Measurements from ENCODE around the gene DNMBP.
A peak's percentile ranks its signal among the peaks of the same experiment; 100 is the strongest.

Gene DNMBP

DNA sequence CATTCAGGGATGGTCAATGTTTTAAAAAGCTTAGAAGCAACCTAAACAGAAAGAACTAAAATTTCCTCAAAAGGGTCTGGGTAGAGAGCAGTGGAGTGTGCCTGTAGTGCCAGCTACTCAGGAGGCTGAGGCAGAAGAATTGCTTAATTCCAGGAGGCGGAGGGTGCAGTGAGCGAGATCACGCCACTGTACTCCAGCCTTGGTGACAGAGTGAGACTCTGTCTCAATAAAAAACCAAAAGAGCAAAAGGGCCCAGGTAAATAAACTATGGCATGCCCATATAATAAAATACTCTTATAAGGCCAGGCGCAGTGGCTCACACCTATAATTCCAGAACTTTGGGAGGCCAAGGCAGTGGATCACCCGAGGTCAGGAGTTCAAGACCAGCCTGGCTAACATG is 93.0 kb downstream of the DNMBP start:
- no peak for DNase-seq (ENCODE audit: low spot score)
- H2AK5ac ChIP-seq (ENCODE audit: low read depth, low read length): no peak overlapping the region
- H3K23ac ChIP-seq (ENCODE audit: low read depth, low read length, poor library complexity): no peak overlapping the region

DNA sequence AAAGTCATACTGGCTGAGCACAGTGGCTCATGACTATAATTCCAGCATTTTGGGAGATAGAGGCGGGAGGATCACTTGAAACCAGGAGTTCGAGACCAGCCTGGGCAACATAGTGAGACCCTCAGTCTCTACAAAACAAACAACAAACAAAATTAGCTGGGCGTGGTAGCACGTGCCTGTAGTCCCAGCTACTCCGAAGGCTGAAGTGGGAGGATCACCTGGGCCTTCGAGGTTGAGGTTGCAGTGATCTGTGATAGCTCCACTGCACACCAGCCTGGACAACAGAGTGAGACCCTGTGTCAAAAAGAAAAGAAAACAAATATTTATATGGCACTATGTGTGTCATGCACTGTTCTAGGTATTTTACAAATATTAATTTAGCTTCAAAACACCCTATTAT is 94.3 kb downstream of the DNMBP start:
- H3K9ac ChIP-seq (ENCODE audit: low read depth, low read length, poor library complexity): no peak overlapping the region
- H3K36me3 ChIP-seq (replicated peaks in 1 of 2; ENCODE audit: control insufficient read depth in 2 of 2, insufficient read depth in 2 of 2, low read length in 2 of 2): peaks cover 0 to 5% of the 10 kb centered on the region in 2 donors
- no peak overlapping the region for H3K23ac ChIP-seq (ENCODE audit: low read depth, low read length, poor library complexity)
- H2BK15ac ChIP-seq (ENCODE audit: low read length): no peak overlapping the region
- no peak overlapping the region for H2BK12ac ChIP-seq (ENCODE audit: low read length)
- no peak overlapping the region for H3K4ac ChIP-seq (ENCODE audit: low read length)
- no peak overlapping the region for H4K91ac ChIP-seq (ENCODE audit: low read depth, low read length, poor library complexity)
- WGBS, 2 donors (ENCODE audit: extremely low coverage in 2 of 2, insufficient read length in 2 of 2, insufficient replicate concordance in 1 of 2): no CpG with 5 or more reads among the region's 6 CpGs
- H3K27me3 ChIP-seq (ENCODE audit: control insufficient read depth in 3 of 3, insufficient read depth in 3 of 3, low read depth in 1 of 3, low read length in 3 of 3): no peaks in the 10 kb centered on the region
- H3K4me1 ChIP-seq (ENCODE audit: control insufficient read depth in 2 of 2, insufficient read depth in 1 of 2, low read depth in 1 of 2, low read length in 2 of 2): peaks cover 10 to 24% of the 10 kb centered on the region in 2 donors
- H3K18ac ChIP-seq (ENCODE audit: low read length): no peak overlapping the region
- no peak overlapping the region for H3K4me2 ChIP-seq (ENCODE audit: insufficient read depth, low read length, poor library complexity, severe bottlenecking)
- no peak overlapping the region for H2BK5ac ChIP-seq (ENCODE audit: low read length)
- H2BK120ac ChIP-seq (ENCODE audit: low read depth, low read length): no peak overlapping the region
- H3K14ac ChIP-seq (ENCODE audit: low read length): no peak overlapping the region
- H3K9me3 ChIP-seq (replicated peaks in 1 of 2; ENCODE audit: control insufficient read depth in 2 of 2, insufficient read depth in 1 of 2, low read depth in 1 of 2, low read length in 2 of 2): no peaks in the 10 kb centered on the region
- H3K4me3 ChIP-seq (ENCODE audit: low read length in 2 of 2): no peak overlapping the region
- H3K79me1 ChIP-seq (ENCODE audit: low read depth, low read length): no peaks in the 10 kb centered on the region
- no peak for DNase-seq (ENCODE audit: low spot score)
- no peak overlapping the region for H4K8ac ChIP-seq (ENCODE audit: low read depth, low read length)
- H2AFZ ChIP-seq (ENCODE audit: low read length): no peak overlapping the region
- H2AK5ac ChIP-seq (ENCODE audit: low read depth, low read length): no peak overlapping the region
- H3K27ac ChIP-seq (replicated peaks; ENCODE audit: low read length): no peak overlapping the region

More for the DNA sequence above, 93.0 kb downstream of the DNMBP start:
- Histone ChIP-seq H4K8ac (ENCODE audit: low read depth, low read length) (no peak overlapping the region), H2BK15ac (ENCODE audit: low read length) (no peak overlapping the region), H2BK5ac (ENCODE audit: low read length) (no peak overlapping the region), H3K9ac (ENCODE audit: low read depth, low read length, poor library complexity) (no peak overlapping the region), H2BK12ac (ENCODE audit: low read length) (no peak overlapping the region), H3K18ac (ENCODE audit: low read length) (peak overlapping the region; percentile 28), H3K4me2 (ENCODE audit: insufficient read depth, low read length, poor library complexity, severe bottlenecking) (no peak overlapping the region), H3K36me3 (replicated peaks in 1 of 2; ENCODE audit: control insufficient read depth in 2 of 2, insufficient read depth in 2 of 2, low read length in 2 of 2) (no peaks in the 10 kb centered on the region), H3K4me3 (ENCODE audit: low read length in 2 of 2) (no peak overlapping the region), H3K4ac (ENCODE audit: low read length) (no peak overlapping the region), H2BK120ac (ENCODE audit: low read depth, low read length) (no peak overlapping the region), H3K27me3 (ENCODE audit: control insufficient read depth in 3 of 3, insufficient read depth in 3 of 3, low read depth in 1 of 3, low read length in 3 of 3) (no peaks in the 10 kb centered on the region), H3K79me1 (ENCODE audit: low read depth, low read length) (no peaks in the 10 kb centered on the region), H3K14ac (ENCODE audit: low read length) (no peak overlapping the region), H4K91ac (ENCODE audit: low read depth, low read length, poor library complexity) (no peak overlapping the region), H3K4me1 (ENCODE audit: control insufficient read depth in 2 of 2, insufficient read depth in 1 of 2, low read depth in 1 of 2, low read length in 2 of 2) (peaks cover 9 to 21% of the 10 kb centered on the region in 2 donors), H3K27ac (replicated peaks; ENCODE audit: low read length) (no peak overlapping the region), H2AFZ (ENCODE audit: low read length) (no peak overlapping the region), H3K9me3 (replicated peaks in 1 of 2; ENCODE audit: control insufficient read depth in 2 of 2, insufficient read depth in 1 of 2, low read depth in 1 of 2, low read length in 2 of 2) (no peaks in the 10 kb centered on the region)
- WGBS, 2 donors (ENCODE audit: extremely low coverage in 2 of 2, insufficient read length in 2 of 2, insufficient replicate concordance in 1 of 2): no CpG with 5 or more reads among the region's 5 CpGs

DNA sequence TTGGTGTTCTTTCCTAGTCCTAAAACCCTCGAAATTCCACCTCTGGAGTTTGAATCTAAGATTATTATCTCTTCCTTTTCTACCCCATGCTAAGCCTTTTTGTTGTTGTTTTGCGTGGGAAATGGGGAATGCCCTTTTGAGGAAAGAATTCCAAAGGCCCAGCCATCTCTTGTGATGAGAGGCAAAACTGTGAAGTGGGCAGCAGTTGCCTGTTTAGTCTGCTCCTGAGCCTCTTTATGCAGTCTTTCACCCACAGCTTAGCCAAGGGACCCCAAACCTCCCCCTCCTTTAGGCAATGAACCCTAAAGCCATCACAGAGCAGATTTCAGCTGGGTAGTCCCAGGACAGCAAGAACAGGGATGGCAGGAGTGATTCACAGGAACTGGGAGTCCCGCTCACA is 95.5 kb downstream of the DNMBP start:
- WGBS, 2 donors (ENCODE audit: extremely low coverage in 2 of 2, insufficient read length in 2 of 2, insufficient replicate concordance in 1 of 2): no CpG with 5 or more reads among the region's 3 CpGs
- Histone ChIP-seq H3K23ac (ENCODE audit: low read depth, low read length, poor library complexity) (no peak overlapping the region), H3K4ac (ENCODE audit: low read length) (peak overlapping the region; percentile 94), H3K14ac (ENCODE audit: low read length) (no peak overlapping the region), H3K27ac (replicated peaks; ENCODE audit: low read length) (peak overlapping the region; percentile 91), H2BK12ac (ENCODE audit: low read length) (no peak overlapping the region), H2BK15ac (ENCODE audit: low read length) (no peak overlapping the region), H3K9ac (ENCODE audit: low read depth, low read length, poor library complexity) (no peak overlapping the region), H3K18ac (ENCODE audit: low read length) (peak overlapping the region; percentile 94), H2AK5ac (ENCODE audit: low read depth, low read length) (no peak overlapping the region), H3K27me3 (ENCODE audit: control insufficient read depth in 3 of 3, insufficient read depth in 3 of 3, low read depth in 1 of 3, low read length in 3 of 3) (no peaks in the 10 kb centered on the region), H3K36me3 (replicated peaks in 1 of 2; ENCODE audit: control insufficient read depth in 2 of 2, insufficient read depth in 2 of 2, low read length in 2 of 2) (peaks cover 0 to 14% of the 10 kb centered on the region in 2 donors), H4K91ac (ENCODE audit: low read depth, low read length, poor library complexity) (peak overlapping the region; percentile 98), H2BK120ac (ENCODE audit: low read depth, low read length) (peak overlapping the region; percentile 73), H3K9me3 (replicated peaks in 1 of 2; ENCODE audit: control insufficient read depth in 2 of 2, insufficient read depth in 1 of 2, low read depth in 1 of 2, low read length in 2 of 2) (no peaks in the 10 kb centered on the region), H3K4me1 (ENCODE audit: control insufficient read depth in 2 of 2, insufficient read depth in 1 of 2, low read depth in 1 of 2, low read length in 2 of 2) (peaks cover 8 to 27% of the 10 kb centered on the region in 2 donors), H3K4me2 (ENCODE audit: insufficient read depth, low read length, poor library complexity, severe bottlenecking) (no peak overlapping the region), H3K4me3 (ENCODE audit: low read length in 2 of 2) (peak overlapping the region in 1 of 2 donors; percentile 63), H2AFZ (ENCODE audit: low read length) (peak overlapping the region; percentile 88), H4K8ac (ENCODE audit: low read depth, low read length) (no peak overlapping the region), H2BK5ac (ENCODE audit: low read length) (peak overlapping the region; percentile 85), H3K79me1 (ENCODE audit: low read depth, low read length) (no peaks in the 10 kb centered on the region)
- no peak for DNase-seq (ENCODE audit: low spot score)

DNA sequence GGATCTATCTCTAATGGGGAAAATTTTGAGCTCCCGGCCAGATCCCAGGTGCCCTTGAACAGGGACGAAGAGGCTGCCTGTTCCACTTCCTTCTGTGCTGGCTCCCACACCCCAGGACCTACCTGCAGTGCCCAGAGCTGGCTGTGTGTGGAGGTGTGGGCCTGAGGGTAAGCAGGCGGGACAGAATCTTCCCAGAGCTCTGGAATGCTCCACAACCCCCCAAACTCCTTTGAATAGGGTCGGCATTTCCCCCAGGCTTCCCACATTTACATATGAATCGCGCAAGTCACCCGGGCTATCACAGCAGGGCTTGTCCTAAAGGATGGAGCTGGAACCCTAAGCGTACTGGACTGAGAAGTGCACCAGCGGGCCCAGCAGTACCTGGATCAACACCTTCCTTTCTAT is 95.9 kb downstream of the DNMBP start:
- no peaks in the 10 kb centered on the region for H3K9me3 ChIP-seq (replicated peaks in 1 of 2; ENCODE audit: control insufficient read depth in 2 of 2, insufficient read depth in 1 of 2, low read depth in 1 of 2, low read length in 2 of 2)
- no peak overlapping the region for H3K23ac ChIP-seq (ENCODE audit: low read depth, low read length, poor library complexity)
- peaks cover 7 to 24% of the 10 kb centered on the region in 2 donors for H3K4me1 ChIP-seq (ENCODE audit: control insufficient read depth in 2 of 2, insufficient read depth in 1 of 2, low read depth in 1 of 2, low read length in 2 of 2)
- no peak overlapping the region for H2BK15ac ChIP-seq (ENCODE audit: low read length)
- no peak overlapping the region for H3K4ac ChIP-seq (ENCODE audit: low read length)
- peak overlapping the region; percentile 63 to 90 for H3K4me3 ChIP-seq (ENCODE audit: low read length in 2 of 2)
- peaks cover 2 to 18% of the 10 kb centered on the region in 2 donors for H3K36me3 ChIP-seq (replicated peaks in 1 of 2; ENCODE audit: control insufficient read depth in 2 of 2, insufficient read depth in 2 of 2, low read length in 2 of 2)
- peak; percentile 90 for DNase-seq (ENCODE audit: low spot score)
- H3K9ac ChIP-seq (ENCODE audit: low read depth, low read length, poor library complexity): peak overlapping the region; percentile 65
- no peak overlapping the region for H2BK120ac ChIP-seq (ENCODE audit: low read depth, low read length)
- no peak overlapping the region for H4K91ac ChIP-seq (ENCODE audit: low read depth, low read length, poor library complexity)
- H3K4me2 ChIP-seq (ENCODE audit: insufficient read depth, low read length, poor library complexity, severe bottlenecking): peak overlapping the region; percentile 54
- no peaks in the 10 kb centered on the region for H3K79me1 ChIP-seq (ENCODE audit: low read depth, low read length)
- no peak overlapping the region for H4K8ac ChIP-seq (ENCODE audit: low read depth, low read length)
- no peak overlapping the region for H2BK12ac ChIP-seq (ENCODE audit: low read length)
- peak overlapping the region; percentile 85 for H2BK5ac ChIP-seq (ENCODE audit: low read length)
- H3K27ac ChIP-seq (replicated peaks; ENCODE audit: low read length): peak overlapping the region; percentile 92
- H3K27me3 ChIP-seq (ENCODE audit: control insufficient read depth in 3 of 3, insufficient read depth in 3 of 3, low read depth in 1 of 3, low read length in 3 of 3): no peaks in the 10 kb centered on the region
- H3K18ac ChIP-seq (ENCODE audit: low read length): peak overlapping the region; percentile 73
- whole genome bisulfite sequencing, 2 donors (ENCODE audit: extremely low coverage in 2 of 2, insufficient read length in 2 of 2, insufficient replicate concordance in 1 of 2): no CpG with 5 or more reads among the region's 9 CpGs
- no peak overlapping the region for H2AK5ac ChIP-seq (ENCODE audit: low read depth, low read length)
- no peak overlapping the region for H3K14ac ChIP-seq (ENCODE audit: low read length)
- H2AFZ ChIP-seq (ENCODE audit: low read length): peak overlapping the region; percentile 88

Data from neuronal stem cell (in vitro differentiated cells).